Heart left ventricle (tissue), 13 donors: Measurements from ENCODE around the gene TAOK1.

ENCODE experiments used
- CTCF ChIP-seq, 12 donors: fragments of 200-600 bp; sonication (generic) in 4 of 12; IDR thresholded peaks; one replicate each; pipeline versions ENCODE4 v1.5.0 to v1.8.0; 2018 to 2022; ENCODE audit warnings: antibody characterized with exemption in 12 of 12, mild to moderate bottlenecking in 5 of 12
- POLR2A ChIP-seq, 2 donors: fragments of 450-650 bp; IDR thresholded peaks; one replicate each; pipeline ENCODE4 v1.6.1; 2017; ENCODE audit warnings: antibody characterized with exemption in 2 of 2, mild to moderate bottlenecking in 2 of 2, moderate library complexity in 2 of 2
- donor health status: ischemic (EF 13 %, LVEDD 7.1; RV severe dilation, severe dysfunction).
- donor health status: DM: no; HTN: yes; CAD: no.
- donor health status: DM: no; HTN: no; CAD: no.
- donor health status: ischemic (EF 25% LVEDD 6.9; RV normal size, moderate dysfunction).
- donor health status: ischemic (EF 25% LVEDD 5.7; RV mildly dilated, moderate dysfunction).
- donor health status: ischemic (EF 35%, LVEDD 5.7; RV mildly dilated, moderate dysfunction).
- donor health status: nonischemic (EF 11% LVEDD 7.7; RV severe dilation, severe dysfunction).
- donor health status: DM: yes; HTN: yes; CAD: no.
- donor health status: PGD.
- donor health status: ischemic (EF 29% LVEDD 5.4; RV normal size, mild dysfunction).
- donor health status: nonischemic (EF 23%, LVEDD 6.1; RV moderate dilation, normal function).

- TF ChIP-seq CTCF (IDR thresholded peaks at IDR 0.05) (no peak), POLR2A (IDR thresholded peaks at IDR 0.05) (no peak)
These were observed 184.8 kb downstream of the TAOK1 start for GRCh38 chr17:29574732-29575510.
